ENCODE measurements around the gene PDE4D. TPM values are rescaled to one million over a fixed set of nuclear protein-coding genes. Genes with fewer than 3 reads are reported as not detected.

Gene PDE4D
- total RNA-seq, 2 experiments from 2014 or later: 0.50 to 0.51 TPM

DNA sequence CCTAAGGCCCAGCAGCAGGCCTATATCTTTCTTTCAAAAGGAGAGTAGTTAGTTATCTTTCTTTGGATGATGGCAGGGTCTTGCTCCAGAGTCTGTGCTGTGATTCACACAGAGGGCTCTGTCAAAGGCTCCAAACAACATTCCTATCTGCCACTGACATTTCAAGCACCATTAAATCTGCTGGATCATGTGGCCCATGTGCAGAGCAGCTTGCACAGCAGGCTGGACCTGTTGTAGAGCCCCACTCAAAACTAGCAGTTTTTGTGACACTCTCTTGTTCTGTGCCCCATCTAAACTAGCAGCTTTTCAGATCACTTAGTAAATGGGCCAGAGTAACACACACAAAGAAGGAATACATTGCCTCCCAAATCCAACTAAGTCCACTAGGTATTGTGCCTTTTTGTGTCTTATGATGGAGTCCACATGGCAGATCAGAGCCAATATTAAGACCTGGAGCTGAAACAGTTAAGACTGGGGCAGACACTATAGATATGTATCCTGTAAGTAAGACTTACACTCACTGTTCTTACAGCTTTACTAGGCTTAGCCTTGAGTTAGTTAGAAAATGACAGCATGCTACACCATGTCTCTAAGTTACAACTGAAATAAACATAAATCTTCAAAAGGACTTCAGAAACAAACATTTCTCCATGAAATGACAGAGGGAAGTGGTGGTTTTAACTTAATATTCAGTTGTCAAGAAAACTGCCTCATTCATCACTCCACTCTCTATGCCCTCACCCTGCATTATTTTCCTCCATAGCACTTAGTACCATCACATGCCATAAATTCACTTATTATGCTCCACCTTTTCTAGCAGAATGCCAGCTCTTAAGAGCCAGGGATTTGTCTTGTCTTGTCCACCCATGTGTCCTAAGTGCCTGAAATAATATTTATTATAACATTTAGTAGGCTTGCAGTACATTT is 909.7 kb downstream of the PDE4D start:
- Histone ChIP-seq H2AFZ (ENCODE audit: low read length) (no peak overlapping the region), H3K79me2 (ENCODE audit: insufficient read depth, low read depth, low read length) (no peaks in the 10 kb centered on the region), H3K4me3 (ENCODE audit: low read depth, low read length, poor library complexity, severe bottlenecking) (no peak overlapping the region), H3K27ac (ENCODE audit: low read depth, low read length, poor library complexity, severe bottlenecking) (no peak overlapping the region), H3K36me3 (ENCODE audit: insufficient read depth, low read length) (no peaks in the 10 kb centered on the region), H3K4me1 (ENCODE audit: insufficient read depth, low read length, poor library complexity, severe bottlenecking) (no peaks in the 10 kb centered on the region), H3K9me2 (ENCODE audit: insufficient read depth, low read length) (no peaks in the 10 kb centered on the region), H3K9me3 (ENCODE audit: low read length) (no peaks in the 10 kb centered on the region), H4K20me1 (ENCODE audit: insufficient read depth, low read length) (no peaks in the 10 kb centered on the region), H3K4me2 (ENCODE audit: low read length) (no peak overlapping the region)
- intact Hi-C loops (cut with micrococcal nuclease; ENCODE audit: unreplicated experiment): no loop called here
- no TSS peak for BruUV-seq (replicated peaks)
- no peak for DNase-seq (ENCODE audit: low spot score)
- ChIA-PET CTCF (ENCODE audit: unreplicated experiment) (no interaction called here), POLR2A (no interaction called here)
- TF ChIP-seq EZH2phosphoT487 (IDR thresholded peaks at IDR 0.05; ENCODE audit: borderline replicate concordance, low read depth, low read length): no peak
- TF ChIP-seq, protein P1, sequence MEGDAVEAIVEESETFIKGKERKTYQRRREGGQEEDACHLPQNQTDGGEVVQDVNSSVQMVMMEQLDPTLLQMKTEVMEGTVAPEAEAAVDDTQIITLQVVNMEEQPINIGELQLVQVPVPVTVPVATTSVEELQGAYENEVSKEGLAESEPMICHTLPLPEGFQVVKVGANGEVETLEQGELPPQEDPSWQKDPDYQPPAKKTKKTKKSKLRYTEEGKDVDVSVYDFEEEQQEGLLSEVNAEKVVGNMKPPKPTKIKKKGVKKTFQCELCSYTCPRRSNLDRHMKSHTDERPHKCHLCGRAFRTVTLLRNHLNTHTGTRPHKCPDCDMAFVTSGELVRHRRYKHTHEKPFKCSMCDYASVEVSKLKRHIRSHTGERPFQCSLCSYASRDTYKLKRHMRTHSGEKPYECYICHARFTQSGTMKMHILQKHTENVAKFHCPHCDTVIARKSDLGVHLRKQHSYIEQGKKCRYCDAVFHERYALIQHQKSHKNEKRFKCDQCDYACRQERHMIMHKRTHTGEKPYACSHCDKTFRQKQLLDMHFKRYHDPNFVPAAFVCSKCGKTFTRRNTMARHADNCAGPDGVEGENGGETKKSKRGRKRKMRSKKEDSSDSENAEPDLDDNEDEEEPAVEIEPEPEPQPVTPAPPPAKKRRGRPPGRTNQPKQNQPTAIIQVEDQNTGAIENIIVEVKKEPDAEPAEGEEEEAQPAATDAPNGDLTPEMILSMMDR (conservative IDR thresholded peaks at IDR 0.05; ENCODE audit: low read length): no peak

DNA sequence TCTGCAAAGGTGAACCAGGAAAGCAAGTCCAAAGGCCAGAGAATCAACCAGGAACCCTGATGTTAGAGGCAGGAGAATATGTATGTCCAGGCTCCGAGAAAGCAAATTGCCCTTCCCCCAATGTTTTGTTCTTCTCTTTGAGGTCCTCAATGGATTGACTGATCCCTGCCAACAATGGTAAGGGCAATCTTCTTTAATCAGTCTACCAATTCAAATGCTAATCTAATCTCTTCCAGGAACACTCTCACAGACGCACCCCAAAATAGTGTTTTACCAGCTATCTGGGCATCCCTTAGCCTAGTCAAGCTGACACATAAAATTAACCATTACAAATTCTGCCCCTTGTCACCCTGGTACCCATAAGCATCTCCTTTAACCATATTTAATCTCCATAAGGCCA is 912.6 kb downstream of the PDE4D start:
- Histone ChIP-seq H3K9me3 (ENCODE audit: low read length) (no peaks in the 10 kb centered on the region), H3K36me3 (ENCODE audit: insufficient read depth, low read length) (no peaks in the 10 kb centered on the region), H2AFZ (ENCODE audit: low read length) (no peak overlapping the region), H3K9me2 (ENCODE audit: insufficient read depth, low read length) (no peaks in the 10 kb centered on the region), H3K79me2 (ENCODE audit: insufficient read depth, low read depth, low read length) (no peaks in the 10 kb centered on the region), H3K4me3 (ENCODE audit: low read depth, low read length, poor library complexity, severe bottlenecking) (no peak overlapping the region), H4K20me1 (ENCODE audit: insufficient read depth, low read length) (no peaks in the 10 kb centered on the region), H3K4me2 (ENCODE audit: low read length) (no peak overlapping the region), H3K4me1 (ENCODE audit: insufficient read depth, low read length, poor library complexity, severe bottlenecking) (no peaks in the 10 kb centered on the region), H3K27ac (ENCODE audit: low read depth, low read length, poor library complexity, severe bottlenecking) (no peak overlapping the region)
- no TSS peak for BruUV-seq (replicated peaks)
- intact Hi-C loops (cut with micrococcal nuclease; ENCODE audit: unreplicated experiment): no loop called here
- DNase-seq (ENCODE audit: low spot score): no peak
- TF ChIP-seq, protein P1 (conservative IDR thresholded peaks at IDR 0.05; ENCODE audit: low read length): no peak
- TF ChIP-seq EZH2phosphoT487 (IDR thresholded peaks at IDR 0.05; ENCODE audit: borderline replicate concordance, low read depth, low read length): no peak
- ChIA-PET CTCF (ENCODE audit: unreplicated experiment) (no interaction called here), POLR2A (no interaction called here)

DNA sequence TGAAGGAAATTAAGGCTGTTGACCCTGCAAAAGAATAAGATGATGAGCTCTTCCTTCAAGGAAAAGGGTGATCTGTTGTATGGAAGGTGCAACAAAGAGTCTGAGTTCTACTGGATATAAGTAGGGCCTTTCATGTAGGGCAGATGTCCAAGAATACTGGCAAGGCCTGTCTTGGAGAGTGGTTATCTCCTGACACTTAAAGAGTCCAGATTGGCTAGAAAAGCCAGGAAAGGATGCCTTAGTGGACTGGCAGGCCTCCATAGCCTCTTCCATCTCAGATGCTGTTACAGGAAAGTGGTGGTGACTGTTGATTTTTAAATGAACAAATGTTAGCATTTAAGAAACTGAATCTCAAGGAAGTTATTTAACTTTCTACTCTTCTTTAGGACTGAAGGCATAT is 914.4 kb downstream of the PDE4D start:
- Histone ChIP-seq H3K4me2 (ENCODE audit: low read length) (no peak overlapping the region), H3K79me2 (ENCODE audit: insufficient read depth, low read depth, low read length) (no peaks in the 10 kb centered on the region), H3K4me1 (ENCODE audit: insufficient read depth, low read length, poor library complexity, severe bottlenecking) (no peaks in the 10 kb centered on the region), H3K27ac (ENCODE audit: low read depth, low read length, poor library complexity, severe bottlenecking) (no peak overlapping the region), H3K4me3 (ENCODE audit: low read depth, low read length, poor library complexity, severe bottlenecking) (no peak overlapping the region), H3K9me2 (ENCODE audit: insufficient read depth, low read length) (no peaks in the 10 kb centered on the region), H2AFZ (ENCODE audit: low read length) (no peak overlapping the region), H3K36me3 (ENCODE audit: insufficient read depth, low read length) (no peaks in the 10 kb centered on the region), H3K9me3 (ENCODE audit: low read length) (no peaks in the 10 kb centered on the region), H4K20me1 (ENCODE audit: insufficient read depth, low read length) (no peaks in the 10 kb centered on the region)
- no peak for TF ChIP-seq EZH2phosphoT487 (IDR thresholded peaks at IDR 0.05; ENCODE audit: borderline replicate concordance, low read depth, low read length)
- TF ChIP-seq, protein P1 (conservative IDR thresholded peaks at IDR 0.05; ENCODE audit: low read length): no peak
- CTCF ChIA-PET (ENCODE audit: unreplicated experiment): no interaction called here
- POLR2A ChIA-PET: no interaction called here
- intact Hi-C loops (cut with micrococcal nuclease; ENCODE audit: unreplicated experiment): no loop called here
- BruUV-seq (replicated peaks): no TSS peak
- DNase-seq (ENCODE audit: low spot score): no peak
